ENCODE data around the gene LPCAT2. TPM values are rescaled to one million over a fixed set of nuclear protein-coding genes. Genes with fewer than 3 reads are reported as not detected.

LPCAT2 gene
- total and polyA plus RNA-seq, 2 experiments from 2014 or later, result 6.4 to 9.5 TPM

- H3K4me3 ChIP-seq, result no peak overlapping the region
- TF ChIP-seq EZH2phosphoT487 (IDR thresholded peaks at IDR 0.05; ENCODE audit: low read depth, severe bottlenecking, unreplicated experiment) (no peak), EZH2 (IDR thresholded peaks at IDR 0.05; ENCODE audit: borderline replicate concordance) (no peak)
- TF ChIP-seq, protein P1, sequence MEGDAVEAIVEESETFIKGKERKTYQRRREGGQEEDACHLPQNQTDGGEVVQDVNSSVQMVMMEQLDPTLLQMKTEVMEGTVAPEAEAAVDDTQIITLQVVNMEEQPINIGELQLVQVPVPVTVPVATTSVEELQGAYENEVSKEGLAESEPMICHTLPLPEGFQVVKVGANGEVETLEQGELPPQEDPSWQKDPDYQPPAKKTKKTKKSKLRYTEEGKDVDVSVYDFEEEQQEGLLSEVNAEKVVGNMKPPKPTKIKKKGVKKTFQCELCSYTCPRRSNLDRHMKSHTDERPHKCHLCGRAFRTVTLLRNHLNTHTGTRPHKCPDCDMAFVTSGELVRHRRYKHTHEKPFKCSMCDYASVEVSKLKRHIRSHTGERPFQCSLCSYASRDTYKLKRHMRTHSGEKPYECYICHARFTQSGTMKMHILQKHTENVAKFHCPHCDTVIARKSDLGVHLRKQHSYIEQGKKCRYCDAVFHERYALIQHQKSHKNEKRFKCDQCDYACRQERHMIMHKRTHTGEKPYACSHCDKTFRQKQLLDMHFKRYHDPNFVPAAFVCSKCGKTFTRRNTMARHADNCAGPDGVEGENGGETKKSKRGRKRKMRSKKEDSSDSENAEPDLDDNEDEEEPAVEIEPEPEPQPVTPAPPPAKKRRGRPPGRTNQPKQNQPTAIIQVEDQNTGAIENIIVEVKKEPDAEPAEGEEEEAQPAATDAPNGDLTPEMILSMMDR (IDR thresholded peaks at IDR 0.05; ENCODE audit: poor library complexity), result no peak
- H3K4me1 ChIP-seq (ENCODE audit: insufficient read depth), result no peaks in the 10 kb centered on the region
- no peaks in the 10 kb centered on the region for H3K36me3 ChIP-seq (replicated peaks; ENCODE audit: insufficient read depth, low read depth)
- no peaks in the 10 kb centered on the region for H3K27me3 ChIP-seq
- H3K4me2 ChIP-seq, result no peak overlapping the region
- H3K27ac ChIP-seq, result no peak overlapping the region
- no peak overlapping the region for H2AFZ ChIP-seq
- no peaks in the 10 kb centered on the region for H4K20me1 ChIP-seq (ENCODE audit: insufficient read depth, poor library complexity, severe bottlenecking)
- H3K9me2 ChIP-seq (replicated peaks; ENCODE audit: insufficient read depth), result no peaks in the 10 kb centered on the region
- DNase-seq (ENCODE audit: low spot score), result no peak
- H3K79me2 ChIP-seq, result no peaks in the 10 kb centered on the region
- H3K9me3 ChIP-seq (ENCODE audit: low read depth), result no peaks in the 10 kb centered on the region
Observed at GRCh38 chr16:55632259-55632658, 123.4 kb downstream of the LPCAT2 start.

GRCh38 chr16:55634193-55634592 is 125.3 kb downstream of the LPCAT2 start:
- Histone ChIP-seq H3K9me2 (replicated peaks; ENCODE audit: insufficient read depth) (no peaks in the 10 kb centered on the region), H4K20me1 (ENCODE audit: insufficient read depth, poor library complexity, severe bottlenecking) (no peaks in the 10 kb centered on the region), H3K4me1 (ENCODE audit: insufficient read depth) (no peaks in the 10 kb centered on the region), H3K9me3 (ENCODE audit: low read depth) (no peaks in the 10 kb centered on the region), H3K79me2 (no peaks in the 10 kb centered on the region), H3K27ac (no peak overlapping the region), H3K4me3 (no peak overlapping the region), H3K4me2 (no peak overlapping the region), H3K27me3 (no peaks in the 10 kb centered on the region), H3K36me3 (replicated peaks; ENCODE audit: insufficient read depth, low read depth) (no peaks in the 10 kb centered on the region), H2AFZ (no peak overlapping the region)
- TF ChIP-seq, protein P1 (IDR thresholded peaks at IDR 0.05; ENCODE audit: poor library complexity), result no peak
- TF ChIP-seq EZH2 (IDR thresholded peaks at IDR 0.05; ENCODE audit: borderline replicate concordance) (no peak), EZH2phosphoT487 (IDR thresholded peaks at IDR 0.05; ENCODE audit: low read depth, severe bottlenecking, unreplicated experiment) (no peak)
- DNase-seq (ENCODE audit: low spot score), result no peak

Other genes with a start within 250 kb of the LPCAT2 start
- gene IRX6, start 184.9 kb upstream of the LPCAT2 start, total RNA-seq, result 0.10 TPM in 1 of 2 replicates, not detected in the other
- not detected in 2 replicates for gene IRX6, start 184.9 kb upstream of the LPCAT2 start, polyA plus RNA-seq
- gene MMP2, start 29.9 kb upstream of the LPCAT2 start, total RNA-seq, result 107 and 128 TPM in 2 replicates
- 196 and 198 TPM in 2 replicates for gene MMP2, start 29.9 kb upstream of the LPCAT2 start, polyA plus RNA-seq
- gene CAPNS2, start 57.6 kb downstream of the LPCAT2 start, total RNA-seq, result 0.30 TPM in 1 of 2 replicates, not detected in the other
- not detected in 2 replicates for gene CAPNS2, start 57.6 kb downstream of the LPCAT2 start, polyA plus RNA-seq
- 0.20 and 1.1 TPM in 2 replicates for gene SLC6A2, start 146.9 kb downstream of the LPCAT2 start, total RNA-seq
- 0.28 TPM in 1 of 2 replicates, not detected in the other for gene SLC6A2, start 146.9 kb downstream of the LPCAT2 start, polyA plus RNA-seq